WTC11 (cell line): ENCODE measurements around the gene HCFC2. TPM values are rescaled to one million over a fixed set of nuclear protein-coding genes. Genes with fewer than 3 reads are reported as not detected.

Experiments used
- ATAC-seq: fragments of 200-7000 bp; cut with Tn5 transposase; 2 replicates; pipeline ENCODE4 v1.10.0; 2021; ENCODE audit warnings: mild to moderate bottlenecking, moderate library complexity
- CTCF ChIA-PET: fragments of 300-600 bp; sonication (Branson Sonifier 250); formaldehyde crosslinking; loops from one replicate; lab custom pipeline; 2021; ENCODE audit warnings: antibody characterized with exemption; lab: Charles Lee
- POLR2A ChIA-PET: fragments of 350-600 bp; sonication (Branson Sonifier 250); formaldehyde crosslinking; loops from one replicate; lab custom pipeline; 2021; ENCODE audit warnings: antibody characterized with exemption; lab: Charles Lee
- DNase-seq: peaks from one replicate; pipeline ENCODE4 v3.0.0; 2021; ENCODE audit warnings: low spot score
- H3K27ac Mint-ChIP-seq: 2 replicates; pipeline ENCODE4 v1.8.0; 2021; ENCODE audit warnings: mixed read lengths
- H3K27me3 Mint-ChIP-seq: 2 replicates; pipeline ENCODE4 v1.8.0; 2021; ENCODE audit warnings: low read depth, mild to moderate bottlenecking, moderate library complexity, mixed read lengths
- H3K36me3 Mint-ChIP-seq: 2 replicates; pipeline ENCODE4 v1.8.0; 2021; ENCODE audit warnings: mixed read lengths
- H3K4me1 Mint-ChIP-seq: 2 replicates; pipeline ENCODE4 v1.8.0; 2022; ENCODE audit warnings: mixed read lengths
- H3K4me3 Mint-ChIP-seq: 2 replicates; pipeline ENCODE4 v1.8.0; 2021; ENCODE audit warnings: mild to moderate bottlenecking, moderate library complexity, mixed read lengths
- H3K9me3 Mint-ChIP-seq: 2 replicates; pipeline ENCODE4 v1.8.0; 2021; ENCODE audit warnings: mixed read lengths
- ARID4B ChIP-seq: sonication (generic); formaldehyde crosslinking; IDR thresholded peaks from 2 replicates; pipeline ENCODE4 v1.8.0; 2023; ENCODE audit warnings: missing genetic modification reagents, mild to moderate bottlenecking, borderline replicate concordance
- ATF1 ChIP-seq: sonication (generic); formaldehyde crosslinking; IDR thresholded peaks from 2 replicates; pipeline ENCODE4 v1.8.1; 2023; ENCODE audit warnings: mild to moderate bottlenecking, moderate library complexity, missing genetic modification reagents
- CBFB ChIP-seq: sonication (generic); formaldehyde crosslinking; IDR thresholded peaks from 2 replicates; pipeline ENCODE4 v1.8.1; 2022; ENCODE audit warnings: mild to moderate bottlenecking, low read depth, missing genetic modification reagents
- CREB1 ChIP-seq: sonication (generic); formaldehyde crosslinking; IDR thresholded peaks from 2 replicates; pipeline ENCODE4 v1.8.0; 2023; ENCODE audit warnings: mild to moderate bottlenecking, missing genetic modification reagents
- E2F4 ChIP-seq: sonication (generic); formaldehyde crosslinking; IDR thresholded peaks from 2 replicates; pipeline ENCODE4 v1.8.1; 2022; ENCODE audit warnings: low read depth, mild to moderate bottlenecking, moderate library complexity, missing genetic modification reagents, borderline replicate concordance
- EMX1 ChIP-seq: fragments of 250-450 bp; sonication (Bioruptor Pico); IDR thresholded peaks from 2 replicates; pipeline ENCODE4 v1.8.0; 2021; ENCODE audit warnings: mild to moderate bottlenecking
- ERG ChIP-seq: fragments of 250-450 bp; sonication (Bioruptor Pico); IDR thresholded peaks from 2 replicates; pipeline ENCODE4 v1.8.0; 2021; ENCODE audit warnings: mild to moderate bottlenecking
- GABPB1 ChIP-seq: sonication (generic); formaldehyde crosslinking; IDR thresholded peaks from 2 replicates; pipeline ENCODE4 v1.8.1; 2023; ENCODE audit warnings: mild to moderate bottlenecking, missing genetic modification reagents
- GRHL2 ChIP-seq: fragments of 250-450 bp; sonication (Bioruptor Pico); IDR thresholded peaks from 2 replicates; pipeline ENCODE4 v1.8.0; 2022; ENCODE audit warnings: mild to moderate bottlenecking, moderate library complexity; ENCODE audit not compliant: insufficient replicate concordance, severe bottlenecking
- NFATC4 ChIP-seq: fragments of 250-450 bp; sonication (Bioruptor Pico); IDR thresholded peaks from 2 replicates; pipeline ENCODE4 v1.9.0; 2021; ENCODE audit warnings: mild to moderate bottlenecking
- PREB ChIP-seq: sonication (generic); formaldehyde crosslinking; IDR thresholded peaks from 2 replicates; pipeline ENCODE4 v1.8.1; 2022; ENCODE audit warnings: mild to moderate bottlenecking, missing genetic modification reagents, moderate library complexity, borderline replicate concordance
- RELA ChIP-seq: sonication (generic); formaldehyde crosslinking; IDR thresholded peaks from 2 replicates; pipeline ENCODE4 v1.8.1; 2022; ENCODE audit warnings: missing genetic modification reagents, mild to moderate bottlenecking, borderline replicate concordance
- SMAD4 ChIP-seq: sonication (generic); formaldehyde crosslinking; IDR thresholded peaks from 2 replicates; pipeline ENCODE4 v1.8.0; 2022; ENCODE audit warnings: mild to moderate bottlenecking, missing genetic modification reagents
- TP53 ChIP-seq: sonication (generic); formaldehyde crosslinking; IDR thresholded peaks from 2 replicates; pipeline ENCODE4 v1.8.1; 2023; ENCODE audit warnings: mild to moderate bottlenecking, missing genetic modification reagents
- ZMAT4 ChIP-seq: fragments of 250-450 bp; sonication (Bioruptor Pico); IDR thresholded peaks from 2 replicates; pipeline ENCODE4 v1.9.0; 2021; ENCODE audit warnings: mild to moderate bottlenecking
- ZNF232 ChIP-seq: sonication (generic); formaldehyde crosslinking; IDR thresholded peaks from 2 replicates; pipeline ENCODE4 v1.8.0; 2022; ENCODE audit warnings: mild to moderate bottlenecking, missing genetic modification reagents
- ZNF416 ChIP-seq: fragments of 250-450 bp; sonication (Bioruptor Pico); IDR thresholded peaks from 2 replicates; pipeline ENCODE4 v1.9.0; 2021; ENCODE audit warnings: mild to moderate bottlenecking, inconsistent platforms
- ZNF423 ChIP-seq: fragments of 250-450 bp; sonication (Bioruptor Pico); IDR thresholded peaks from 2 replicates; pipeline ENCODE4 v2.1.2; 2022; ENCODE audit warnings: mild to moderate bottlenecking, moderate library complexity
- ZNF671 ChIP-seq: fragments of 250-450 bp; sonication (Bioruptor Pico); IDR thresholded peaks from 2 replicates; pipeline ENCODE4 v1.8.0; 2021; ENCODE audit warnings: mild to moderate bottlenecking
- total RNA-seq: library from RNA; stranded (reverse); gene quantifications from 3 replicates; pipeline ENCODE4 v1.2.3, GENCODE V29; 2021

HCFC2 gene
- total RNA-seq, 1 experiment from 2014 or later, result 1.6 TPM

GRCh38 chr12:104131609-104132008 lies 67.3 kb downstream of the HCFC2 start (continued):
- TF ChIP-seq PREB (CRISPR knock-in tag), result no peak
- no peak for TF ChIP-seq ZNF671 (CRISPR knock-in tag)
- no peak for TF ChIP-seq GRHL2
- no peak for TF ChIP-seq ZNF416 (CRISPR knock-in tag)
- TF ChIP-seq ARID4B (CRISPR knock-in tag), result no peak
- no peak for TF ChIP-seq CBFB (CRISPR knock-in tag)
- no peak for TF ChIP-seq GABPB1 (CRISPR knock-in tag)
- TF ChIP-seq ZMAT4 (CRISPR knock-in tag), result no peak

- no peak for DNase-seq
- ChIA-PET POLR2A (no interaction called here), CTCF (no interaction called here)
- H3K4me1 Mint-ChIP-seq, result peaks cover 23% of the 10 kb centered on the region
- H3K36me3 Mint-ChIP-seq, result peaks cover 26% of the 10 kb centered on the region
- H3K27me3 Mint-ChIP-seq, result no peaks in the 10 kb centered on the region
- TF ChIP-seq NFATC4 (CRISPR knock-in tag), result no peak
- no peak for TF ChIP-seq CREB1 (CRISPR knock-in tag)
- TF ChIP-seq TP53 (CRISPR knock-in tag), result no peak
- TF ChIP-seq RELA (CRISPR knock-in tag), result no peak
- no peak for TF ChIP-seq ERG (CRISPR knock-in tag)
- no peak for TF ChIP-seq ZNF423
- TF ChIP-seq ATF1 (CRISPR knock-in tag), result no peak
- TF ChIP-seq SMAD4, result no peak
- no peak for TF ChIP-seq E2F4 (CRISPR knock-in tag)
- TF ChIP-seq EMX1 (CRISPR knock-in tag), result no peak
- TF ChIP-seq ZNF232 (CRISPR knock-in tag), result no peak
- TF ChIP-seq, all 79 proteins: peak for 0
- ATAC-seq, result no peak
- no peaks in the 10 kb centered on the region for H3K9me3 Mint-ChIP-seq
- H3K27ac Mint-ChIP-seq, result no peak overlapping the region; the same call in 1 of the 2 replicates
- no peak overlapping the region for H3K4me3 Mint-ChIP-seq
These were observed 68.1 kb downstream of the HCFC2 start for GRCh38 chr12:104132351-104132956.
